Thyroid gland (tissue), 4 donors: Measurements from ENCODE around the gene C20orf141. TPM values are rescaled to one million over a fixed set of nuclear protein-coding genes. Genes with fewer than 3 reads are reported as not detected.

ENCODE experiments used
- DNase-seq, 2 donors: peaks; one replicate each; pipeline ENCODE4 v3.0.0-alpha.2; 2019
- H3K27ac ChIP-seq, 3 donors: fragments of 200-600 bp; sonication (generic); 1 replicate in 2 of 3; 2 replicates in 1 of 3; pipeline ENCODE4 v1.5.1; 2016 to 2019; ENCODE audit warnings: mild to moderate bottlenecking in 1 of 3, moderate library complexity in 1 of 3
- H3K27me3 ChIP-seq: fragments of 200-600 bp; sonication (generic); one replicate; pipeline ENCODE4 v1.5.1; 2019
- H3K36me3 ChIP-seq, 2 donors: fragments of 200-600 bp; sonication (generic); one replicate each; pipeline ENCODE4 v1.5.1; 2016 to 2019
- H3K4me1 ChIP-seq, 2 donors: fragments of 200-600 bp; sonication (generic); one replicate each; pipeline ENCODE4 v1.5.1; 2017 to 2019
- H3K4me3 ChIP-seq, 3 donors: fragments of 200-600 bp; sonication (generic); replicated peaks in 1 of 3; 1 replicate in 2 of 3; 2 replicates in 1 of 3; pipeline ENCODE4 v1.5.1; 2016; ENCODE audit warnings: mild to moderate bottlenecking in 1 of 3
- H3K9me3 ChIP-seq: fragments of 200-600 bp; sonication (generic); one replicate; pipeline ENCODE4 v1.5.1; 2017
- CTCF ChIP-seq, 6 experiments: fragments of 200-600 bp in 3 of 6; fragments of 450-650 bp in 3 of 6; sonication (generic) in 3 of 6; IDR thresholded peaks; one replicate each; pipeline ENCODE4 v1.5.1; 2016 to 2019; ENCODE audit warnings: antibody characterized with exemption in 6 of 6, mild to moderate bottlenecking in 2 of 6, inconsistent platforms in 1 of 6, moderate library complexity in 1 of 6
- POLR2A ChIP-seq, 2 donors: fragments of 450-650 bp; IDR thresholded peaks; one replicate each; pipeline ENCODE4 v1.6.1; 2017; ENCODE audit warnings: antibody characterized with exemption in 2 of 2, mild to moderate bottlenecking in 2 of 2, moderate library complexity in 1 of 2
- WGBS, 2 donors: methylation state at CpG; one replicate each; pipeline ENCODE4 v1.1.5; 2017; 5-methylcytosine and 5-hydroxymethylcytosine counted together
- intact Hi-C: fragments of 100-400 bp; cut with DNase I; formaldehyde crosslinking; loops from one replicate; pipeline ENCODE4 v1.15.1; 2023
- total RNA-seq, 4 donors: library from RNA; depleted of rRNA; stranded (reverse); fragments of >200 nt; gene quantifications; one replicate each; pipeline ENCODE4 v1.2.3, GENCODE V29; 2016

The C20orf141 gene
- total RNA-seq, 4 donors from 2014 or later: not detected

GRCh38 chr20:2799688-2800520 lies 14.9 kb upstream of the C20orf141 start:
- intact Hi-C loops: no loop called here
- Histone ChIP-seq H3K9me3 (no peaks in the 10 kb centered on the region), H3K27me3 (no peaks in the 10 kb centered on the region), H3K4me3 (peak overlapping the region in 1 of 3 donors; percentile 9), H3K4me1 (peaks cover 12% of the 10 kb centered on the region in 2 donors), H3K27ac (no peak overlapping the region), H3K36me3 (no peaks in the 10 kb centered on the region)
- DNase-seq: no peak
- TF ChIP-seq CTCF (IDR thresholded peaks at IDR 0.05): no peak
- TF ChIP-seq POLR2A (IDR thresholded peaks at IDR 0.05): no peak
- 8 to 19% methylated on average over 14 to 34 of the region's 61 CpGs for WGBS, 2 donors

GRCh38 chr20:2800521-2801285 lies 14.1 kb upstream of the C20orf141 start, which contains the start of gene CPXM1:
Gene CPXM1, minus strand, starts transcription at chr20:2800627. Its CDS starts 55 bp downstream, at chr20:2800572.
- no peak within 1 kb of the TSS for H3K27ac ChIP-seq

GRCh38 chr20:2801286-2801728 lies 13.5 kb upstream of the C20orf141 start:
- WGBS, 2 donors: 22 to 23% methylated on average over 13 of the region's 13 CpGs
- peak; percentile 29 to 47 for DNase-seq
- TF ChIP-seq POLR2A (IDR thresholded peaks at IDR 0.05) (no peak), CTCF (IDR thresholded peaks at IDR 0.05) (no peak)
- H3K36me3 ChIP-seq: no peaks in the 10 kb centered on the region
- no peaks in the 10 kb centered on the region for H3K27me3 ChIP-seq
- peaks cover 12 to 17% of the 10 kb centered on the region in 2 donors for H3K4me1 ChIP-seq
- no peak overlapping the region for H3K27ac ChIP-seq
- H3K9me3 ChIP-seq: no peaks in the 10 kb centered on the region
- intact Hi-C loops: no loop called here
- H3K4me3 ChIP-seq: no peak overlapping the region

More at GRCh38 chr20:2800521-2801285, 14.1 kb upstream of the C20orf141 start, which contains the start of gene CPXM1:
- no peaks in the 10 kb centered on the region for H3K36me3 ChIP-seq
- 10 to 13% methylated on average over 12 to 22 of the region's 52 CpGs for WGBS, 2 donors
- H3K4me3 ChIP-seq: peak within 1 kb of the TSS in 1 of 3 donors; percentile 9
- peaks cover 12 to 17% of the 10 kb centered on the region in 2 donors for H3K4me1 ChIP-seq
- intact Hi-C loops: no loop called here
- no peak for TF ChIP-seq CTCF (IDR thresholded peaks at IDR 0.05)
- TF ChIP-seq POLR2A (IDR thresholded peaks at IDR 0.05): no peak
- H3K9me3 ChIP-seq: no peaks in the 10 kb centered on the region
- DNase-seq: peak; percentile 20 to 41
- no peaks in the 10 kb centered on the region for H3K27me3 ChIP-seq

GRCh38 chr20:2804041-2804828 lies 10.6 kb upstream of the C20orf141 start:
- no peak for TF ChIP-seq CTCF (IDR thresholded peaks at IDR 0.05)
- no peak for TF ChIP-seq POLR2A (IDR thresholded peaks at IDR 0.05)
- DNase-seq: no peak
- Histone ChIP-seq H3K4me1 (peaks cover 12 to 17% of the 10 kb centered on the region in 2 donors), H3K27me3 (no peaks in the 10 kb centered on the region), H3K9me3 (no peaks in the 10 kb centered on the region), H3K27ac (no peak overlapping the region), H3K4me3 (no peak overlapping the region), H3K36me3 (no peaks in the 10 kb centered on the region)
- WGBS, 2 donors: 64% methylated on average over 16 of the region's 16 CpGs
- intact Hi-C loops: no loop called here
